GM23338 (cell line): Measurements from ENCODE around the gene MINK1. TPM values are rescaled to one million over a fixed set of nuclear protein-coding genes. Genes with fewer than 3 reads are reported as not detected.
"Not testable (repeated sequence)": the region's sequence is repeated elsewhere in the genome, so short reads cannot be mapped to it uniquely, and the experiment has no call there.

Experiments used
- ATAC-seq: fragments of 200-7000 bp; cut with Tn5 transposase; 3 replicates; pipeline ENCODE4 v1.9.1; 2020
- DNase-seq: peaks from one replicate; pipeline ENCODE4 v3.0.0-alpha.2; 2015; ENCODE audit warnings: low spot score
- H2AFZ ChIP-seq: fragments of 200-600 bp; sonication (generic); 2 replicates; pipeline ENCODE4 v1.8.0; 2016; ENCODE audit warnings: antibody characterized with exemption, mild to moderate bottlenecking, moderate library complexity
- H3F3A ChIP-seq: fragments of 200-600 bp; sonication (generic); replicated peaks from 2 replicates; pipeline ENCODE4 v1.8.0; 2017; ENCODE audit warnings: antibody characterized with exemption, mixed run types, low read depth
- H3K27ac ChIP-seq: fragments of 200-600 bp; sonication (generic); 2 replicates; pipeline ENCODE4 v1.6.1; 2016; ENCODE audit warnings: low read depth
- H3K27me3 ChIP-seq: fragments of 200-600 bp; sonication (generic); 2 replicates; pipeline ENCODE4 v1.8.0; 2016; ENCODE audit warnings: mild to moderate bottlenecking, mixed run types, moderate library complexity; ENCODE audit not compliant: insufficient read depth
- H3K36me3 ChIP-seq: fragments of 200-600 bp; sonication (generic); 2 replicates; pipeline ENCODE4 v1.8.0; 2016; ENCODE audit warnings: mild to moderate bottlenecking; ENCODE audit not compliant: insufficient read depth
- H3K4me1 ChIP-seq: fragments of 200-600 bp; sonication (generic); 2 replicates; pipeline ENCODE4 v1.8.0; 2016; ENCODE audit warnings: mild to moderate bottlenecking, moderate library complexity; ENCODE audit not compliant: insufficient read depth
- H3K4me2 ChIP-seq: fragments of 200-600 bp; sonication (generic); 2 replicates; pipeline ENCODE4 v1.7.1; 2017; ENCODE audit warnings: mixed run types
- H3K4me3 ChIP-seq: fragments of 200-600 bp; sonication (generic); 2 replicates; pipeline ENCODE4 v1.6.1; 2016; ENCODE audit warnings: mixed run types
- H3K79me2 ChIP-seq: fragments of 200-600 bp; sonication (generic); replicated peaks from 2 replicates; pipeline ENCODE4 v1.8.0; 2017; ENCODE audit warnings: mild to moderate bottlenecking; ENCODE audit not compliant: insufficient read depth
- H3K9me2 ChIP-seq: fragments of 200-600 bp; sonication (generic); 2 replicates; pipeline ENCODE4 v1.8.0; 2017; ENCODE audit not compliant: insufficient read depth
- H4K20me1 ChIP-seq: fragments of 200-600 bp; sonication (generic); replicated peaks from 2 replicates; pipeline ENCODE4 v1.8.0; 2017; ENCODE audit warnings: mild to moderate bottlenecking; ENCODE audit not compliant: insufficient read depth
- H3K27ac Mint-ChIP-seq: 2 replicates; pipeline ENCODE4 v1.8.0; 2020; ENCODE audit warnings: inconsistent platforms, mild to moderate bottlenecking, moderate library complexity, mixed read lengths
- H3K27me3 Mint-ChIP-seq: 3 replicates; pipeline ENCODE4 v1.8.0; 2022; ENCODE audit warnings: low read depth, mild to moderate bottlenecking, moderate library complexity, mixed read lengths, inconsistent platforms; ENCODE audit not compliant: insufficient read depth, poor library complexity
- H3K36me3 Mint-ChIP-seq: 3 replicates; pipeline ENCODE4 v1.8.0; 2021; ENCODE audit warnings: low read depth, mild to moderate bottlenecking, inconsistent platforms, moderate library complexity, mixed read lengths
- H3K4me1 Mint-ChIP-seq: 3 replicates; pipeline ENCODE4 v1.8.0; 2020; ENCODE audit warnings: mild to moderate bottlenecking, inconsistent platforms, mixed read lengths
- H3K4me3 Mint-ChIP-seq: 3 replicates; pipeline ENCODE4 v1.8.0; 2021; ENCODE audit warnings: moderate library complexity, mild to moderate bottlenecking, inconsistent platforms, mixed read lengths
- H3K9me3 Mint-ChIP-seq: 3 replicates; pipeline ENCODE4 v1.8.0; 2020; ENCODE audit warnings: moderate library complexity, mild to moderate bottlenecking, inconsistent platforms, mixed read lengths
- CREB1 ChIP-seq: fragments of 250-450 bp; sonication (Bioruptor Pico); IDR thresholded peaks from 2 replicates; pipeline ENCODE4 v1.5.0; 2020; ENCODE audit warnings: low read depth, mild to moderate bottlenecking, moderate library complexity
- EZH2phosphoT487 ChIP-seq: fragments of 200-600 bp; sonication (generic); IDR thresholded peaks from one replicate; pipeline ENCODE4 v1.8.1; 2018; ENCODE audit warnings: antibody characterized with exemption; ENCODE audit not compliant: unreplicated experiment
- NANOG ChIP-seq: IDR thresholded peaks from 2 replicates; pipeline ENCODE4 v1.6.1; 2016; ENCODE audit warnings: antibody characterized with exemption, borderline replicate concordance
- ZNF114 ChIP-seq: fragments of 250-450 bp; sonication (Bioruptor Pico); IDR thresholded peaks from 2 replicates; pipeline ENCODE4 v1.5.0; 2020; ENCODE audit warnings: mild to moderate bottlenecking, moderate library complexity
- polyA plus RNA-seq: library from polyadenylated mRNA; unstranded; fragments of >200 nt; fragmentation: Nextera tagmentation; extraction: Ambion mirVana; gene quantifications from 2 replicates; pipeline ENCODE4 v1.2.1, GENCODE V29; 2016
- total RNA-seq: library from RNA; depleted of rRNA; stranded (reverse); fragments of >200 nt; shearing (Covaris generic); gene quantifications from 2 replicates; pipeline ENCODE4 v1.2.3, GENCODE V29; 2014
- TF ChIP-seq, protein P1 (sequence below): IDR thresholded peaks from 2 replicates; pipeline ENCODE4 v1.6.1; 2016; ENCODE audit warnings: antibody characterized with exemption
- TF ChIP-seq, protein P2 (sequence below): fragments of 250-450 bp; sonication (Bioruptor Pico); IDR thresholded peaks from 2 replicates; pipeline ENCODE4 v1.5.0; 2020; ENCODE audit warnings: mild to moderate bottlenecking, moderate library complexity

The MINK1 gene
- total and polyA plus RNA-seq, 2 experiments from 2014 or later: 17.3 to 54.9 TPM

DNA sequence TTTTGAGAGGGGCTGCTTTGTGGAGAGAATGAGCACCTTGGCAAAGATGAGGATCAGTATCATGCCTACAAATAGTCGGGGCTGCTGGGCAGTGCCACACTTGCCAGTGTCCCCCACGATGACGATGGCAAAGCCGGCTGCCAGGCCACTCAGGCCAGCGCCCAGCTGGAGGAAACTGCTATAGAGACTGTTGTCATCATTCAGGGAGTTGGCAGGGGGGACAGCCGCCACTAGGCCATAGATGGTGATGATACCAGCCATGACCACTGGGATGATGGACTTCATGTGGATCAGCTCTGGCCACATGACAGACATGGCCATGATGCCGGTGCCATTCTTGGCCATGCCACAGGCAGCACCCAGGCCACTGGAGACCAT is 23.8 kb downstream of the MINK1 start:
- ATAC-seq (no peak), DNase-seq (no peak)
- Histone ChIP-seq H4K20me1 (peaks cover 5% of the 10 kb centered on the region; the same call in 1 of the 2 replicates), H3K4me2 (no peak overlapping the region), H3K27me3 (no peaks in the 10 kb centered on the region), H3K36me3 (no peaks in the 10 kb centered on the region), H3K27ac (no peak overlapping the region), H3F3A (peaks cover 13% of the 10 kb centered on the region; the same call in 1 of the 2 replicates), H3K79me2 (peaks cover 19% of the 10 kb centered on the region), H3K4me1 (peaks cover 58% of the 10 kb centered on the region), H3K4me3 (no peak overlapping the region), H3K9me2 (no peaks in the 10 kb centered on the region), H2AFZ (no peak overlapping the region)
- Mint-ChIP-seq H3K27ac (peak overlapping the region; percentile 69; the same call in 1 of the 2 replicates), H3K36me3 (peaks cover 9% of the 10 kb centered on the region; the same call in 2 of the 3 replicates), H3K9me3 (no peaks in the 10 kb centered on the region), H3K4me1 (peaks cover 65% of the 10 kb centered on the region), H3K27me3 (peaks cover 16% of the 10 kb centered on the region), H3K4me3 (no peak overlapping the region; the same call in 2 of the 3 replicates)
- TF ChIP-seq CREB1 (CRISPR knock-in tag): no peak
- TF ChIP-seq EZH2phosphoT487: no peak
- TF ChIP-seq, protein P1, sequence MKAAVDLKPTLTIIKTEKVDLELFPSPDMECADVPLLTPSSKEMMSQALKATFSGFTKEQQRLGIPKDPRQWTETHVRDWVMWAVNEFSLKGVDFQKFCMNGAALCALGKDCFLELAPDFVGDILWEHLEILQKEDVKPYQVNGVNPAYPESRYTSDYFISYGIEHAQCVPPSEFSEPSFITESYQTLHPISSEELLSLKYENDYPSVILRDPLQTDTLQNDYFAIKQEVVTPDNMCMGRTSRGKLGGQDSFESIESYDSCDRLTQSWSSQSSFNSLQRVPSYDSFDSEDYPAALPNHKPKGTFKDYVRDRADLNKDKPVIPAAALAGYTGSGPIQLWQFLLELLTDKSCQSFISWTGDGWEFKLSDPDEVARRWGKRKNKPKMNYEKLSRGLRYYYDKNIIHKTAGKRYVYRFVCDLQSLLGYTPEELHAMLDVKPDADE: no peak
- TF ChIP-seq ZNF114: no peak

DNA sequence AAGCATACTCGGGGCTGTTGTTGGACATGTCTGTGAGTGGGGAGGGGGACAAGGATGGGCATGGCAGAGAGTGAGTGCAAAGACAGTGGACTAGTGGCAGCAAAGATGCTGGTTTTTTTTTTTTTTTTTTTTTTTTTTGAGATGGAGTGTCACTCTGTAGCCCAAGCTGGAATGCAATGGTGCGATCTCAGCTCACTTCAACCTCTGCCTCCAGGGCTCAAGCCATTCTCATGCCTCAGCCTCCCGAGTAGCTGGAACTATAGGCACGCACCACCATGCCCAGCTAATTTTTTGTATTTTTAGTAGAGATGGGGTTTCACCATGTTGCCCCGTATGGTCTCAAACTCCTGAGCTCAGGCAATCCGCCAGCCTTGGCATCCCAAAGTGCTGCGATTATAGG is 24.2 kb downstream of the MINK1 start:
- H3K36me3 Mint-ChIP-seq, H3K9me3 Mint-ChIP-seq, H3K27me3 ChIP-seq, H3K36me3 ChIP-seq, H3K9me2 ChIP-seq, ATAC-seq, H2AFZ ChIP-seq, DNase-seq, H4K20me1 ChIP-seq: not testable (repeated sequence)
- H3K27me3 Mint-ChIP-seq: peaks cover 14% of the 10 kb centered on the region
- peaks cover 61% of the 10 kb centered on the region for H3K4me1 Mint-ChIP-seq
- peak overlapping the region; percentile 75 for H3K4me2 ChIP-seq
- peak overlapping the region; percentile 85 for H3K27ac ChIP-seq
- H3K4me1 ChIP-seq: peaks cover 58% of the 10 kb centered on the region
- peak overlapping the region; percentile 66 for H3K27ac Mint-ChIP-seq
- peak overlapping the region; percentile 38 for H3K4me3 ChIP-seq
- H3F3A ChIP-seq: peaks cover 13% of the 10 kb centered on the region; the same call in 1 of the 2 replicates
- H3K79me2 ChIP-seq: peaks cover 18% of the 10 kb centered on the region
- H3K4me3 Mint-ChIP-seq: peak overlapping the region; percentile 11; the same call in 1 of the 3 replicates

DNA sequence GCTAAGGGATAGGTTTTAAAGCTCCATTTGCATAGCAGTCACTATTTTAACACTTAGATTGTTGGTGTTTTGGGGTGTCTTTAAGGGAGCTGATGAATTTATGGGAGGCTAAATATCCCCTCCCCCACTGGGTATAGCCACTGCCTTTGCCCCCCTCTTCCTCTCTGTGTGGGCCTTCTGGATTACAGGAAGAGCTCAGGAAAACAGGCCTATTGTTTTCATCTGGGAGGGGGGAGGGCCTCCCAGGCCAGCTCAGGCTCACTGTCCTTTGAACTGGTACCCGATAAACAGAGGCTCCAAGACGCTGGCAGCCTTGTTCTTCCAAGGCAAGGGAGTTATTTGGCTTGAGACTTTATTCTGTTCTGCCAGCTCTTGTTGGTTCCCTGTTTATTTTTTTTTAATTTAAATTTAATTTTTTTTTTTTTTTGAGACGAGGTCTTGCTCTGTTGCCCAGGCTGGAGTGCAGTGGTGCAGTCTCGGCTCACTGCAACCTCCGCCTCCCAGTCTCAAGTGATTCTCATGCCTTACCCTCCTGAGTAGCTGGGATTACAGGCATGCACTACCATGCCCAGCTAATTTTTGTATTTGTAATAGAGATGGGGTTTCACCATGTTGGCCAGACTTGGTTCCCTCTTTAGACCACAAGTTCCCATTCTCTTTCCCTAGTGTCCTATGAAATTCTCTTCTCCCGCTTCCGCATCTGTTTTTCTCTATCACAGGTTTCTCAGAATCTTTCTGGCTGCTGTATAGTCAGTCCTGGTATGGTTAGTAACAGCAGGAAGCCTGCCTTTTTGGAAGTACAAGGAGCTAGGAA is 25.1 kb downstream of the MINK1 start:
- Mint-ChIP-seq H3K4me3 (peak overlapping the region; percentile 19; the same call in 2 of the 3 replicates), H3K36me3 (peaks cover 9% of the 10 kb centered on the region; the same call in 1 of the 3 replicates), H3K27me3 (peaks cover 12% of the 10 kb centered on the region), H3K9me3 (no peaks in the 10 kb centered on the region), H3K27ac (peak overlapping the region; percentile 85), H3K4me1 (peaks cover 62% of the 10 kb centered on the region)
- Histone ChIP-seq H3F3A (peaks cover 13% of the 10 kb centered on the region; the same call in 1 of the 2 replicates), H3K27me3 (no peaks in the 10 kb centered on the region), H3K79me2 (peaks cover 27% of the 10 kb centered on the region), H3K4me1 (peaks cover 58% of the 10 kb centered on the region), H3K27ac (peak overlapping the region; percentile 85), H4K20me1 (peaks cover 5% of the 10 kb centered on the region; the same call in 1 of the 2 replicates), H3K36me3 (no peaks in the 10 kb centered on the region), H3K9me2 (no peaks in the 10 kb centered on the region), H2AFZ (no peak overlapping the region), H3K4me2 (peak overlapping the region; percentile 75), H3K4me3 (peak overlapping the region; percentile 43)
- ATAC-seq: peak; percentile 74
- DNase-seq: peak; percentile 70
- TF ChIP-seq, protein P2, sequence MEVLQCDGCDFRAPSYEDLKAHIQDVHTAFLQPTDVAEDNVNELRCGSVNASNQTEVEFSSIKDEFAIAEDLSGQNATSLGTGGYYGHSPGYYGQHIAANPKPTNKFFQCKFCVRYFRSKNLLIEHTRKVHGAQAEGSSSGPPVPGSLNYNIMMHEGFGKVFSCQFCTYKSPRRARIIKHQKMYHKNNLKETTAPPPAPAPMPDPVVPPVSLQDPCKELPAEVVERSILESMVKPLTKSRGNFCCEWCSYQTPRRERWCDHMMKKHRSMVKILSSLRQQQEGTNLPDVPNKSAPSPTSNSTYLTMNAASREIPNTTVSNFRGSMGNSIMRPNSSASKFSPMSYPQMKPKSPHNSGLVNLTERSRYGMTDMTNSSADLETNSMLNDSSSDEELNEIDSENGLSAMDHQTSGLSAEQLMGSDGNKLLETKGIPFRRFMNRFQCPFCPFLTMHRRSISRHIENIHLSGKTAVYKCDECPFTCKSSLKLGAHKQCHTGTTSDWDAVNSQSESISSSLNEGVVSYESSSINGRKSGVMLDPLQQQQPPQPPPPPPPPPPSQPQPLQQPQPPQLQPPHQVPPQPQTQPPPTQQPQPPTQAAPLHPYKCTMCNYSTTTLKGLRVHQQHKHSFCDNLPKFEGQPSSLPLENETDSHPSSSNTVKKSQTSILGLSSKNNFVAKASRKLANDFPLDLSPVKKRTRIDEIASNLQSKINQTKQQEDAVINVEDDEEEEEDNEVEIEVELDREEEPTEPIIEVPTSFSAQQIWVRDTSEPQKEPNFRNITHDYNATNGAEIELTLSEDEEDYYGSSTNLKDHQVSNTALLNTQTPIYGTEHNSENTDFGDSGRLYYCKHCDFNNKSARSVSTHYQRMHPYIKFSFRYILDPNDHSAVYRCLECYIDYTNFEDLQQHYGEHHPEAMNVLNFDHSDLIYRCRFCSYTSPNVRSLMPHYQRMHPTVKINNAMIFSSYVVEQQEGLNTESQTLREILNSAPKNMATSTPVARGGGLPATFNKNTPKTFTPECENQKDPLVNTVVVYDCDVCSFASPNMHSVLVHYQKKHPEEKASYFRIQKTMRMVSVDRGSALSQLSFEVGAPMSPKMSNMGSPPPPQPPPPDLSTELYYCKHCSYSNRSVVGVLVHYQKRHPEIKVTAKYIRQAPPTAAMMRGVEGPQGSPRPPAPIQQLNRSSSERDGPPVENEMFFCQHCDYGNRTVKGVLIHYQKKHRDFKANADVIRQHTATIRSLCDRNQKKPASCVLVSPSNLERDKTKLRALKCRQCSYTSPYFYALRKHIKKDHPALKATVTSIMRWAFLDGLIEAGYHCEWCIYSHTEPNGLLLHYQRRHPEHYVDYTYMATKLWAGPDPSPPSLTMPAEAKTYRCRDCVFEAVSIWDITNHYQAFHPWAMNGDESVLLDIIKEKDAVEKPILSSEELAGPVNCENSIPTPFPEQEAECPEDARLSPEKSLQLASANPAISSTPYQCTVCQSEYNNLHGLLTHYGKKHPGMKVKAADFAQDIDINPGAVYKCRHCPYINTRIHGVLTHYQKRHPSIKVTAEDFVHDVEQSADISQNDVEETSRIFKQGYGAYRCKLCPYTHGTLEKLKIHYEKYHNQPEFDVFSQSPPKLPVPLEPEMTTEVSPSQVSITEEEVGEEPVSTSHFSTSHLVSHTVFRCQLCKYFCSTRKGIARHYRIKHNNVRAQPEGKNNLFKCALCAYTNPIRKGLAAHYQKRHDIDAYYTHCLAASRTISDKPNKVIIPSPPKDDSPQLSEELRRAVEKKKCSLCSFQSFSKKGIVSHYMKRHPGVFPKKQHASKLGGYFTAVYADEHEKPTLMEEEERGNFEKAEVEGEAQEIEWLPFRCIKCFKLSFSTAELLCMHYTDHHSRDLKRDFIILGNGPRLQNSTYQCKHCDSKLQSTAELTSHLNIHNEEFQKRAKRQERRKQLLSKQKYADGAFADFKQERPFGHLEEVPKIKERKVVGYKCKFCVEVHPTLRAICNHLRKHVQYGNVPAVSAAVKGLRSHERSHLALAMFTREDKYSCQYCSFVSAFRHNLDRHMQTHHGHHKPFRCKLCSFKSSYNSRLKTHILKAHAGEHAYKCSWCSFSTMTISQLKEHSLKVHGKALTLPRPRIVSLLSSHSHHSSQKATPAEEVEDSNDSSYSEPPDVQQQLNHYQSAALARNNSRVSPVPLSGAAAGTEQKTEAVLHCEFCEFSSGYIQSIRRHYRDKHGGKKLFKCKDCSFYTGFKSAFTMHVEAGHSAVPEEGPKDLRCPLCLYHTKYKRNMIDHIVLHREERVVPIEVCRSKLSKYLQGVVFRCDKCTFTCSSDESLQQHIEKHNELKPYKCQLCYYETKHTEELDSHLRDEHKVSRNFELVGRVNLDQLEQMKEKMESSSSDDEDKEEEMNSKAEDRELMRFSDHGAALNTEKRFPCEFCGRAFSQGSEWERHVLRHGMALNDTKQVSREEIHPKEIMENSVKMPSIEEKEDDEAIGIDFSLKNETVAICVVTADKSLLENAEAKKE (CRISPR knock-in tag): no peak
- TF ChIP-seq ZNF114 (no peak), NANOG (no peak)
- TF ChIP-seq, protein P1: peak; percentile 57; the same call in 1 of the 2 replicates
